ENCODE results near the gene TTC22. TPM values are rescaled to one million over a fixed set of nuclear protein-coding genes. Genes with fewer than 3 reads are reported as not detected.
A peak's percentile ranks its signal among the peaks of the same experiment; 100 is the strongest.

Gene TTC22
- total and polyA plus RNA-seq, 2 of the 4 experiments (the other 2 are of a cell fraction): not detected

- no peak overlapping the region for H3K14ac ChIP-seq (replicated peaks; ENCODE audit: low read depth, low read length)
- WGBS, 2 experiments (ENCODE audit: extremely low coverage in 2 of 2, insufficient read length in 1 of 2): no CpG with 5 or more reads among the region's 4 CpGs
- no peak overlapping the region for H3K56ac ChIP-seq (ENCODE audit: extremely low read depth, insufficient read depth, low read length)
- H2BK20ac ChIP-seq (ENCODE audit: low read depth, low read length): no peak overlapping the region
- no peak for DNase-seq
- no peaks in the 10 kb centered on the region for H3K27me3 ChIP-seq (ENCODE audit: control insufficient read depth, insufficient read depth, low read length)
- H3K4me1 ChIP-seq (ENCODE audit: control insufficient read depth, insufficient read depth, low read length): no peaks in the 10 kb centered on the region; the same call in 1 of the 2 replicates
- no peak overlapping the region for H3K9ac ChIP-seq (ENCODE audit: low read depth, low read length)
- H3K4me2 ChIP-seq (ENCODE audit: low read depth, low read length): no peak overlapping the region
- H3K36me3 ChIP-seq (ENCODE audit: control insufficient read depth, insufficient read depth, low read length): peaks cover 42% of the 10 kb centered on the region
- H4K20me1 ChIP-seq (ENCODE audit: insufficient read depth, low read length): 0 out of 2 replicates have a peak, but pooled peaks cover 3% of the 10 kb centered on the region
- H2AK9ac ChIP-seq (replicated peaks; ENCODE audit: low read depth, low read length, poor library complexity): no peak overlapping the region
- 0 out of 4 replicates have a peak, but pooled peaks cover 0 to 8% of the 10 kb centered on the region in 2 experiments for H3K79me1 ChIP-seq (ENCODE audit: low read depth in 1 of 2, low read length in 2 of 2)
- no peak overlapping the region for H3K4me3 ChIP-seq (ENCODE audit: insufficient read depth, low read depth, low read length)
- no peak overlapping the region for H2BK15ac ChIP-seq (ENCODE audit: low read depth, low read length)
- no peak overlapping the region for H2BK5ac ChIP-seq (ENCODE audit: low read depth, low read length, poor library complexity, severe bottlenecking)
- in situ Hi-C loops (cut with MboI; ENCODE audit: low sequenced_read_pairs) (no loop called here), intact Hi-C loops (cut with micrococcal nuclease) (no loop called here), dilution Hi-C loops (cut with HindIII; ENCODE audit: low sequenced_read_pairs, unreplicated experiment) (no loop called here)
- no peak overlapping the region for H4K91ac ChIP-seq (ENCODE audit: insufficient read depth, low read depth, low read length)
- H2AK5ac ChIP-seq (ENCODE audit: low read depth, low read length): no peak overlapping the region
- H4K8ac ChIP-seq (ENCODE audit: low read depth in 2 of 2, low read length in 2 of 2): no peak overlapping the region
- H3K4ac ChIP-seq (ENCODE audit: low read depth, low read length): no peak overlapping the region
- POLR2A ChIA-PET (ENCODE audit: unreplicated experiment): no interaction called here
- no peak overlapping the region for H4K5ac ChIP-seq (ENCODE audit: low read depth, low read length)
- BruUV-seq (replicated peaks): TSS peak; percentile 85
- TF ChIP-seq RAD21 (IDR thresholded peaks at IDR 0.05; ENCODE audit: low read length): no peak
- no peak overlapping the region for H2BK120ac ChIP-seq (ENCODE audit: low read depth, low read length)
- H3K9me1 ChIP-seq (ENCODE audit: insufficient read depth, low read length): no peaks in the 10 kb centered on the region
- no peak overlapping the region for H3K23ac ChIP-seq (ENCODE audit: low read depth, low read length)
- no peak overlapping the region for H3K27ac ChIP-seq (ENCODE audit: insufficient read depth, low read length)
- CTCF ChIA-PET: no interaction called here
- no peak for ATAC-seq (ENCODE audit: low read depth)
- no peak overlapping the region for H2AFZ ChIP-seq (replicated peaks; ENCODE audit: low read length, poor library complexity)
- H3K18ac ChIP-seq (ENCODE audit: low read depth, low read length): no peak overlapping the region
- H3K9me3 ChIP-seq (ENCODE audit: control insufficient read depth, insufficient read depth, low read length): no peaks in the 10 kb centered on the region
Measured at GRCh38 chr1:54741531-54741930, 59.6 kb downstream of the TTC22 start.

All from IMR-90 (cell line).